Vagina (tissue), 2 donors: ENCODE measurements around the gene DDX51.

ENCODE experiments used
- POLR2A ChIP-seq, 2 donors: fragments of 450-650 bp; IDR thresholded peaks; one replicate each; pipeline ENCODE4 v1.6.1; 2017; ENCODE audit warnings: antibody characterized with exemption in 2 of 2, mild to moderate bottlenecking in 2 of 2, moderate library complexity in 2 of 2
- POLR2AphosphoS5 ChIP-seq, 2 donors: sonication (generic); formaldehyde crosslinking; IDR thresholded peaks; one replicate each; pipeline ENCODE4 v1.9.0; 2017; ENCODE audit warnings: antibody characterized with exemption in 2 of 2, mild to moderate bottlenecking in 2 of 2, low read depth in 1 of 2; ENCODE audit not compliant: insufficient read depth in 1 of 2

GRCh38 chr12:132095520-132096409 lies 48.4 kb downstream of the DDX51 start:
- no peak for TF ChIP-seq POLR2A (IDR thresholded peaks at IDR 0.05)
- no peak for TF ChIP-seq POLR2AphosphoS5 (IDR thresholded peaks at IDR 0.05; ENCODE audit: insufficient read depth in 1 of 2, low read depth in 1 of 2)
